ENCODE results near the gene EVA1C. TPM values are rescaled to one million over a fixed set of nuclear protein-coding genes. Genes with fewer than 3 reads are reported as not detected.
A peak's percentile ranks its signal among the peaks of the same experiment; 100 is the strongest.
"Not testable (repeated sequence)": the region's sequence is repeated elsewhere in the genome, so short reads cannot be mapped to it uniquely, and the experiment has no call there.

EVA1C gene
- total and polyA plus RNA-seq, 9 donors = 27.1 to 156 (median 48.8) TPM

DNA sequence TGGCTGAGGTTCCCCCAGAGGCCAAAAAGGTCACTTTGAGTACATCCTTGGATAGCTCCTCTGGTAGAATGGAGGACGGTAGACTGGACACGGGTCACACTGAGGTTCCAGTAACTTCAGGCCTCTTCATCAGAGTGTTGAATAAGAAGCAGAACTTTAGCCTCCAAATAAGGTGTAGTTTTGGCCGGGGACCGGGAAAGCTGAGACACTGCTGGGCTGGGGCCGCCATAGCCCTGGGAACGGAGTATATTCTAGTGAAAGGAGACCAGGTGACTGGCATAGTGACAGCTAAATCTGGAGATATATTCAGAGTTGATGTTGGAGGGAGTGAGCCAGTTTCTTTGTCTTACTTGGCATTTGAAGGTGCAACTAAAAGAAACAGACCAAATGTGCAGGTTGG is 84.1 kb downstream of the EVA1C start:
- intact Hi-C loops (cut with DNase I) = loop anchor here in 1 of 4 donors (10.0 kb wide), 1 partner anchor 92 kb away; no protein-coding TSS in a partner anchor
- peak in 1 of 5 donors; percentile 11 for DNase-seq
- TF ChIP-seq CTCF (IDR thresholded peaks at IDR 0.05) = no peak
- TF ChIP-seq POLR2A (IDR thresholded peaks at IDR 0.05) = no peak
- TF ChIP-seq EP300 (IDR thresholded peaks at IDR 0.05) = no peak
- H3K4me3 ChIP-seq = no peak overlapping the region
- H3K27me3 ChIP-seq = no peaks in the 10 kb centered on the region
- no peak overlapping the region for H3K27ac ChIP-seq
- WGBS, 3 donors = 91 to 95% (median 92%) methylated on average over 6 of the region's 6 CpGs
- H3K36me3 ChIP-seq = no peaks in the 10 kb centered on the region
- H3K4me1 ChIP-seq (ENCODE audit: insufficient read depth) = peaks cover 6% of the 10 kb centered on the region
- H3K9me3 ChIP-seq = no peaks in the 10 kb centered on the region

DNA sequence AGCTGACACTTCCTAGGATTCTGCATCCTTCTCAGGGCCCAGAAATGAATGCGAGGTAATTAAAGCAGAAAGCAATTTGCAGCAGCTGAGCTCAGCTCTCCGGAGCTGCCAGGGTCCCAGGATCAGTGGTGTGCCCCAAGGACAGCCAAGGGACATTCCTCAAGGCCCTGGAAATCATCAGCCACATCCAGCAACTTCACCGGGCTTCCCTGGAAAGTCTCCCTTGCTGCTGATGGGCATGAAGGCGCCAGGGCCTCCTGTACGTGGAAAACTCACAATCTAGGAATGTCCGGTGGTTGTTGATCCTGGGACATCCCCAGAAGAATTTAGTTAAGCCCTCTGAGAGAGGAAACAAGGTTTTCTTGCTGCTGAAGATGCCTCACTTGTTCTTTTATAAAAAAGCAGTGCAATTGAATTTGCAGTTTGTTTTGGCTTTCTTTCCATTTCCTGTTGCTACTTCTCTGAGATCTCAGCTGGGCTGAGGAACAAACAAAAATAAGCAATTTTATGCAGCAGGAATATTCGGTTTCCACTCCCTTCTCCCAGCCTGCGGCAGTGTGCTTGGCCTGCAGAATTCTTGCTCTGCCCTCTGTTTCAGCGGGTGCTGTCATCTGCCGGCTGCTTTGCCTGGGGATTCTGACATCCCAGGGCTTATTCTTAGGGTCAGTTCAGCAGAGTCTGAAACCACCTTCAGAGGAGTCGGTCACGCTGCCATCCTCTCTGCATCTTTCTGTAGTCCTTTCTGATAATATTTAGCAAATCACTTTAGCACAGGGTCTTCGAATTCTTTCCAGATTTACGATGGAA is 86.9 kb downstream of the EVA1C start:
- H3K27me3 ChIP-seq = no peaks in the 10 kb centered on the region
- no peak overlapping the region for H3K4me3 ChIP-seq
- no peak for TF ChIP-seq CTCF (IDR thresholded peaks at IDR 0.05)
- no peak for TF ChIP-seq POLR2A (IDR thresholded peaks at IDR 0.05)
- TF ChIP-seq EP300 (IDR thresholded peaks at IDR 0.05) = no peak
- H3K9me3 ChIP-seq = no peaks in the 10 kb centered on the region
- no peaks in the 10 kb centered on the region for H3K36me3 ChIP-seq
- peaks cover 3% of the 10 kb centered on the region for H3K4me1 ChIP-seq (ENCODE audit: insufficient read depth)
- intact Hi-C loops (cut with DNase I) = loop anchor here in 1 of 4 donors (10.0 kb wide), 1 partner anchor 95 kb away; no protein-coding TSS in a partner anchor
- H3K27ac ChIP-seq = peak overlapping the region in 1 of 2 donors; percentile 13
- WGBS, 3 donors = 8 to 18% (median 9%) methylated on average over 14 of the region's 14 CpGs
- DNase-seq = peak in 2 of 5 donors; percentile 22 to 34

GRCh38 chr21:32503641-32504040 is 91.1 kb downstream of the EVA1C start:
- H3K4me1 ChIP-seq (ENCODE audit: insufficient read depth); DNase-seq; H3K27ac ChIP-seq; H3K36me3 ChIP-seq; H3K27me3 ChIP-seq; H3K4me3 ChIP-seq; intact Hi-C loops (cut with DNase I); H3K9me3 ChIP-seq: not testable (repeated sequence)
- 96 to 98% (median 97%) methylated on average over 7 of the region's 7 CpGs for WGBS, 3 donors

- H3K36me3 ChIP-seq; H3K27me3 ChIP-seq; H3K9me3 ChIP-seq; H3K4me1 ChIP-seq (ENCODE audit: insufficient read depth); H3K27ac ChIP-seq; H3K4me3 ChIP-seq; intact Hi-C loops (cut with DNase I): not testable (repeated sequence)
- DNase-seq = peak in 1 of 5 donors; percentile 5
- WGBS, 3 donors = 89 to 96% (median 96%) methylated on average over 3 of the region's 3 CpGs
Measured at GRCh38 chr21:32505767-32506166, 93.3 kb downstream of the EVA1C start.

DNA sequence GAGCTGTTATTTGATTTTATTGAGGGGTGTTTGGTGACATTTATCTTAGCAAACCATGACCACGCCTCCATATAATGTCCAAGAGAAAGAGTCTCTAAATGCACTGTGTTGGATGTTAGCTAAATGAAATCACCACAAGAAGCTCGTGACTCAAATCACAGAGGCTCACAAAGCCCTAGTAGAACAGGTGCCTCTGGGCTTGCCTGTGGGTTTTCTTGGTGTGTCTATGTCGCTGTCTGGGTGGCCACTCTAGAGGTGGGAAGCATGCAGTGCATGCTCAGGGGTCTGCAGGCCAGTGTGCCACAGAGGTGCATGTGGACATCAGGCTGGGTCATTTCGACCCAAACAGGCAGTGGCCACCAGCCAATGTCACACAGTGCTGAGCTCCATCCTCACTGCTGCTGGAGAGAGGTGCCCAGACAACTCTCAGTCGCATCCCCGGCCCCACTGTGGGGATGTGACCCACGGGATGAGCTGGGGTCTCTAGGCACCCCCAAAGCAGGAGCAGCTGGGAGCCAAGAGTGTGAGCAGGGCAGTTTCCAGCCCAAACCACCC is 94.0 kb downstream of the EVA1C start:
- H3K36me3 ChIP-seq; intact Hi-C loops (cut with DNase I); H3K27ac ChIP-seq; H3K27me3 ChIP-seq; H3K4me3 ChIP-seq; H3K4me1 ChIP-seq (ENCODE audit: insufficient read depth); H3K9me3 ChIP-seq: not testable (repeated sequence)
- WGBS, 3 donors = 73 to 87% (median 84%) methylated on average over 7 of the region's 7 CpGs
- DNase-seq = peak in 2 of 5 donors; percentile 2 to 11

DNA sequence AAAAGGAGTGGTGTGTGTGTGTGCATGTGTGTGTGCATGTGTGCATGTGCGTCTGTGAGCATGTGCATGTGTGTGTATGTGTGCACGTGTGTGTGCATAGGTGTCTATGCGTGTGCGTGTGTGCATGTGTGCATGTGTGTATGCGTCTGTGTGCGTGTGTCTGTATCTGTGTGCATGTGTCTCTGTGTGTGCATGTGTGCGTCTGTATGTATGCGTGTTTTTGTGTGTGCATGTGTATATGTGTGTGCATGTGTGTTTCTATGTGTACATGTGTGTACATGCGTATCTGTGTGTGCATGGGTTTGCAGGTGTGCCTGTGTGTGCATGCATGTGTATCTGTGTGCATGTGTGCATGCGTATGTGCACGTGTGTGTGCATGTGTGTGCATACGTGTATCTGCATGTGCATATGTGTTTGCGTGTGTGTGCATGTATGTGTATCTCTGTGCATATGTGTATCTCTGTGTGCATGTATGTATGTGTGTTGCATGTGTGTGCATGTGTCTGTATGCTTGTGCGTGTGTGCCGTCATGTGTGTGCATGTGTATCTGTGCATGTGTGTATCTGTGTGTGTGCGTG is 94.9 kb downstream of the EVA1C start:
- peak in 1 of 5 donors; percentile 2 for DNase-seq
- WGBS, 3 donors = 88 to 97% (median 93%) methylated on average over 16 of the region's 16 CpGs
- no peaks in the 10 kb centered on the region for H3K9me3 ChIP-seq
- H3K4me3 ChIP-seq = no peak overlapping the region
- H3K4me1 ChIP-seq (ENCODE audit: insufficient read depth) = no peaks in the 10 kb centered on the region
- intact Hi-C loops (cut with DNase I) = no loop called here
- no peaks in the 10 kb centered on the region for H3K36me3 ChIP-seq
- TF ChIP-seq POLR2A (IDR thresholded peaks at IDR 0.05) (no peak), EP300 (IDR thresholded peaks at IDR 0.05) (no peak), CTCF (IDR thresholded peaks at IDR 0.05) (no peak)
- H3K27me3 ChIP-seq = no peaks in the 10 kb centered on the region
- H3K27ac ChIP-seq = no peak overlapping the region

DNA sequence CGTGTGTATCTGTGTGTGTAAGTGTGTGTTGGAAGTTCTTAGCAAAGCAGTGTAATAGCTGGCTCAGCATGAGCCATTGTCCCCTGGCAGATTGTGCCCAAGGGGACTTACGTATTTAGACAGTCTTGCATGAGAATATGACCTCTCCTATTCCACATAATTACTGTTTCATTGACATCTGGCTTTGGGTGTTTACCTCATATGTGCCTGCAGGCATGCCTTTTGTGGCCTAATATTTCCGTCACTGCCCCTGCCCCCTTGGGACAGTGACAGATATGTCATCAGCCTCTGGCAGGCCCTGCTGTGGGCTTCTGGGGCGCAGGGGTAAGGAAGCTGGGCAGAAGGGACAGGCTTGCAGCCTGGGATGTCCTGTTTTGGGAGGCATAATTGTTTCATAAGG is 95.5 kb downstream of the EVA1C start:
- intact Hi-C loops (cut with DNase I); H3K36me3 ChIP-seq; H3K27ac ChIP-seq; H3K4me3 ChIP-seq; H3K27me3 ChIP-seq; H3K9me3 ChIP-seq; H3K4me1 ChIP-seq (ENCODE audit: insufficient read depth): not testable (repeated sequence)
- DNase-seq = peak in 1 of 5 donors; percentile 9
- 66 to 85% (median 69%) methylated on average over 4 of the region's 4 CpGs for WGBS, 3 donors

All from ovary (tissue), 9 donors.